GM21423 (cell line): ENCODE data around the gene ARHGEF2.
A peak's percentile ranks its signal among the peaks of the same experiment; 100 is the strongest.

Experiments
- ATAC-seq: cut with Tn5 transposase; IDR thresholded peaks from one replicate; pipeline ENCODE4 v1.9.1; 2021; ENCODE audit warnings: mild to moderate bottlenecking, moderate library complexity; ENCODE audit not compliant: unreplicated experiment

The ARHGEF2 gene

DNA sequence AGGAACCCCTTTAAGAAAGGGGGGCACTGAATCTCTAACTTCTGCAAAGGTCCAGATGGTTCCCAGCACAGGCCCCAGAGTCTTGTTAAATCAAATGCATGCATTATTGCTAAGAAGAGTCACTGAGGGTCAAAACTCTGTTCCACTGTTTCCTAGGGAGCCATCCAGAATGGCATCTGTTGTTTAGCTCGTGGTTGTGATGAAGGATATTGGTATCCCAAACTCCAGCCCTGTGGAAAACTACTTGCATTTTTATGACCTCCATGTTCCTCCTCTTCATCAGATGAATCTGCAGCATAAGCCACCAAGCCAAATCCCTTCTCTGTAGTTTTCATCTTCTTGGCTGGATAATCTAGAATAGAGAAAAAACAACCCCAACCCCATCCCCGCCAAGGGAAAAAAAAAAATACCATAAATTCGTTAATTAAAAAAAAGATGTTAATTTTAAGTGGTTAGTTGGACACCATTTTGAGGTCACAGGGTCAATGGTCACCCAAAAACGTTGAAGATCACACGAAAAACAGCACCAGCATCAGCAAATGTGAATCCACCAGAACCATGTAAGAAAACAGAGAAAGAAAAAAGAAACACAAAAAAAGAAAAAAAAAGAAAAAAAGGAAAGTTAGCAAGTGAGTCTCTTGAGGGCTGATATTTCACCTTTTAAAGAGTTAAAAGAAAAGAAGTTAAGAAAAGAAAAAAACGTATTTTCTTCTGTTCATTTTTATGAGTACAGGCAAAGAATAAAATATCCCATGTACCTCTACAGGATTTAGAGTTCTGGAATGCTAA is 64.2 kb downstream of the ARHGEF2 start:
- ATAC-seq: no peak

DNA sequence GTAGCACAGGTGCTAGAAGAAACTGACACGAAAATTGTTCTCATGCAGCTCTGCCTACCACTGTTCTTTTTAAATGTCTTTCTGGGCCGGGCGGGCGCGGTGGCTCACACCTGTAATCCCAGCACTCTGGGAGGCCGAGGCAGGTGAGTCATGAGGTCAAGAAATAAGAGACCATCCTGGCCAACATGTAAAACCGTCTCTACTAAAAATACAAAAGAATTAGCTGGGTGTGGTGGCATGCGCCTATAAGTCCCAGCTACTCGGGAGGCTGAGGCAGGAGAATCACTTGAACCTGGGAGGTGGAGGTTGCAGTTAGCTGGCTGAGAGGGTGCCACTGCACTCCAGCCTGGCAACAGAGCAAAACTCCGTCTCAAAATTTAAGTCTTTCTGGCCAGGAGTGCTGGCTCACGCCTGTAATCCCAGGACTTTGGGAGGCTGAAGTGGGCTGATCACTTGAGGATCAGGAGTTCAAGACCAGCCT is 66.3 kb downstream of the ARHGEF2 start:
- no peak for ATAC-seq

DNA sequence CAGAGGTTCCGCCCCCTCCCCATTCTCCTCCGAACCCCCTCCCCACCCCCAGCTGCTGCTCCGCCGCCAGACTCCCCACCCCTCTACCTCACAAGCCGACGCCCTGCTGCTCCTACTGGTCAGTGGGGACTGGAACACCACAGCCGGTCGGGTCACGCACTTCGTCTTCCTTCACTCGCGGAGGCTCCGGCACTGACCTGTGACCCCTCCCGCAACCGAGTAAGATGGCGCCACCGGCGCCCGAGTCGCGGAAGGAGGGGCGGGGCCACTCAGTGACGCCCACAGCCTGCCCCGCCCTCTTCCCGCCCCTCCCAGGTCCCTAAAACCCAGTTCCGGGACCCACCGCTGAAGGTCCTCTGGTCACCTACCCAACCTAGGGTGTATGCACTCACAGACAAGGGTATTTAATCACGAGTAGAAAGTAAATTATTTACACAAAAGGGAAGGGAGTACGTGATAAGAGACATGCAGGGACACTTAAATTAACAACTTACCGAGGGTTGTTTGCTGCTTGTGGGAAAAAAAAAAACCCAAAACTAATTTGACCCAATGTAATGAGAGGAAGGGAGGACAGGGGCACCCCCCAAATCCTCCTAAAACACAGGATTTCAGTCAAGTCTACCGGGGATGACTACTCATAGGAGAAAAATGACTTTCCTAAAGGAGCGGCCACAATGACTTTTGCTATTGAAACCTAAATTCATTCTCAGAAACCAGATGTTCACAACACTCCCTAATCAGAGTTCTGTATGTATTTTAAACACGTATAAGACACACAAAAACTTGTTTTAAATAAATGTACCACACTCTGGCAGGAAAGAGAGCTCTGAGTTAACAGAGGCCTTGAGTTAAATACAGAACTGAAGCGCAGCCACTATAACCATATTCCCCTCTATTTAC is 66.9 kb downstream of the ARHGEF2 start, which contains the start of gene RIT1:
Gene RIT1, minus strand, starts transcription at position 194 of the 900 bp plus-strand sequence. CDS start 588 bp downstream, outside the sequence.
- ATAC-seq: peak; percentile 82

DNA sequence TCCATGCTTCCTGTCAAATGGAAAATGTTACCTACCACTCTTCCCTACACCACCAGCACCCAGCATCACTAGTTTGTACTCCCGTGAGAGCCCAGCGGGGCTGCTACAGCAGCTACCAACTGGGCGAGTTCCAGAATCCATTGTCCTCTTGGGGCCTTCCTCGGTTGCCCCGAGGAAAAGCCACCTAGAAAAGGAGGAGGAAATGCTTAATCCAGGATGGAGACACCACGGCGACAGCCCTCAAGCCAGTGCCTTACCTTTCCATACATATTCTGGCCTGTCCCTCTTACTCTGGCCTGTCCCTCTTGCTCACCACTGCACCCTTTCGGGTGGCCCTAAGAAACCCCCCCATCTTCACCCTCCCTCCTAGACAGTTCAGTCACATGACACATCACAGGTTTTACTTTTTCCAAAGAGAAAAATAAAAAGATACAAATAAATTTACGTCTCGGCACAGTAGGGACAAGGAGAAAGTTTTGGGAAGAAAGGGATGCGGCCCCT is 67.7 kb downstream of the ARHGEF2 start:
- no peak for ATAC-seq

DNA sequence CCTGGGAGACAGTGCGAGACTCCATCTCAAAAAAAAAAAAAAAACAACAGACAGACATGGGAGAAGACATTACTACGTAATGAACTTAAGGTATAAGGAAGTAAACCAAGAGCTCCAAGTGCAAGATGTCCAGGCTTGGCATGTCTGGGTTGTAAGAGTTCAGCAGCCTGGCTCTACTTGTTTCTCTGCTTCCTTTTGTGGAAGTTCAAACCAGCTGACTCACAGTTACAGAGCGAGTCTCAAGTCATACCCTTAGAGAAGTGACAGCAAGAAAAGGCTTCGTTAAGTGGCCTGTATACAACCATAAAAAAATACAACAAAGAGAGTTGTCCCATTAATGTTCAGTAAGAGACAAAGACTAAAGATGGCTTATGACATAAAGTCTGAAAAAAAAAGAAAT is 68.5 kb downstream of the ARHGEF2 start:
- no peak for ATAC-seq

DNA sequence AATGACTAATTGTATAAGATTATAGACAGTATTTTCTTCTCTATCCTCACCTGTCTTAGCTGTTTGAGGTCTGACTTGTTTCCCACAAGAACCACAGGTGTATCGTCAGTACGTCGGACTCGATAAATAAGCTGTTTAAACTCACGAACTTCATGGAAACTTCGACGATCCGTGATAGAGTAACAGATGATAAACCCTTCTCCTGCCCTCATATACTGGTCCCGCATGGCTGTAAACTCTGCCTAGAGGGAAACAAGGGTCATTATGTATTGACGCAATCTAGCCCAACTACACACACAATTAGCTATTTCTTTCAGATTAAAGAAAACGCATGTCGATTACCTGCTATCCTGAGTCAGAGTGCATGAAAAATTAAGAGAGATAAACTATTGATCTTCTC is 74.1 kb downstream of the ARHGEF2 start:
- ATAC-seq: no peak

DNA sequence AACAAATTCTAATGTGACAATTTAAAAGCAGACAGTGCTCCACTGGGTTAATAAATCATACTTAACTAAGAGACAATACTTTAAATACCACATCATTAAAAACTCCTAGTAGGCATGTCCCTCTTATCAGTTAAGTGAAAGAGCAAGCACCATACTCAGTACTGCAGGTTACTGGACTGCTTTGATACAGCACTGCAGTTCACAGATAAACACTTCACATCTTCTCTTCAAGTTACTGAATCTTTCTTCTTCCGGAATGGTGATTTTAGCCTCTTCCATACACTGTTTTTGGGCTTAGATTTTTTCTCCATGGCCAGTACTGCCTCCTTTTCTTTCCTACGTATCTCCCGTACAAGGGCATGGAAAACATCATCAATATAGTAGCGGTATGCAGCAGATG is 78.2 kb downstream of the ARHGEF2 start:
- ATAC-seq: no peak

DNA sequence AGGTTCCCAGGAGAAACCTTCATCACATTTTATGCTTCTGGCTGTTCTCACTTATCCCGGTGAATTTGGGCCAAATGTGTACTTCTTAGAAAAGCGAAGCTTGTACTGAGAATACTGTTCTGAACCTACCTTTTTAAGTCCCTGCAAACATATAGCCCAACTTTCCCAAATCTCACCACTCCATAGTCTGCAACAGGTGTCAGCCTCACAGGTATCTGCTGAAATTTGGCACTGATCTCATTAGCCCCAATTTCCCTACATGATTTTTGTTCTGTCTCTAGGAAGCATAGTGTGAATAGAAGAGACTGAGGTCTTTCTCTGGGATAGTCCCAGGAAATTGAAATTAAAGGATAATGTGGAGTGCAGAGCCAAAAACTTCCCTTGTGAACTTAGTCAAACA is 78.7 kb downstream of the ARHGEF2 start:
- ATAC-seq: no peak

DNA sequence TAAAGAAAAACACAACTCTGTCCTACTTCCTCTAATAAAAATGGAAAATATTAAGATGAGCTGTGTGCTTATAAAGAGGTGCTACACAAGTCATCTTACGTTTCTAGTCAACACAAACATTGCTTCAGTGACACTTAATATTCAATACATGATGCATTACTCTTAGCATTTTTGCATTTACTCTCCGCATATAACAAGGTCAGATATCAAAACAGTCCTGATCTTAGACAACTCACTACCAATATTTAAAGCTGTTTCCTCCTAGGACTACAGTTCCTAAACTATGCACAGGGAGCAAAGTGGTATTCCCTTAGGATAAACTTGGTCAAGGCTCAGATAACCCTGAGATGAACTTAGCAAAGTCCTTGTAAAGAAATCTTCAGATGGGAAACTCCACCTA is 79.5 kb downstream of the ARHGEF2 start:
- ATAC-seq: no peak

DNA sequence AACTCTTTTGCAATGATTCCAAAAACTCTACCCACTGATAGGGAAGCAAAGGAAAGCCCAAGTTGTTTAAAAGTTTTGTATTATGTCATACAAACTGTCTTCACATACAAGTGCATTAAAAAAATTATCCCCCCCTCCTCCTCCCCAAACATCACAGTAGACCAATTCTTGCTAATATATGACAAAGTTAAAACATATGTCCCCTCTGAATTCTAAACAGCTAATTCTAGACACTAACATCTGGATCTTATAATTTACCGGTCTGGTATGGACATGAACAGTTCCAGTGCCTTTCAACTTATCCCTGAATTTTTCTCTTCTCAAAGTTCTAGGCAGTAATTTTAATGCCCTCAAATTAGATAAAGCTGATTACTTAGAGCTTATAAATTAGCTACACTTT is 80.6 kb downstream of the ARHGEF2 start:
- ATAC-seq: no peak
